Right cardiac atrium (tissue), 5 donors: ENCODE measurements around the gene MKRN3. TPM values are rescaled to one million over a fixed set of nuclear protein-coding genes. Genes with fewer than 3 reads are reported as not detected.
A peak's percentile ranks its signal among the peaks of the same experiment; 100 is the strongest.

ENCODE experiments used
- ATAC-seq, 2 donors: fragments of 200-7000 bp; cut with Tn5 transposase; one replicate each; pipeline versions ENCODE4 v1.8.0 to v1.9.1; 2020; ENCODE audit warnings: moderate library complexity in 2 of 2, mild to moderate bottlenecking in 1 of 2
- DNase-seq, 3 donors: peaks; one replicate each; pipeline ENCODE4 v3.0.0-alpha.2; 2020
- H3K27ac ChIP-seq: one replicate; pipeline ENCODE4 v1.5.1; 2013; ENCODE audit warnings: mild to moderate bottlenecking, low read length, control low read depth, moderate library complexity
- H3K27me3 ChIP-seq: one replicate; pipeline ENCODE4 v1.6.1; 2013; ENCODE audit not compliant: control insufficient read depth, insufficient read depth
- H3K4me1 ChIP-seq: one replicate; pipeline ENCODE4 v1.6.1; 2013; ENCODE audit warnings: low read length; ENCODE audit not compliant: control insufficient read depth, insufficient read depth
- H3K4me3 ChIP-seq: one replicate; pipeline ENCODE4 v1.5.1; 2013; ENCODE audit warnings: low read length, control low read depth
- H3K9me3 ChIP-seq: one replicate; pipeline ENCODE4 v1.6.1; 2013; ENCODE audit warnings: low read length; ENCODE audit not compliant: control insufficient read depth
- WGBS: extraction: QIAGEN DNeasy Blood & Tissue Kit; methylation state at CpG from one replicate; pipeline ENCODE4 v1.1.7; 2013; 5-methylcytosine and 5-hydroxymethylcytosine counted together
- intact Hi-C, 4 donors: fragments of 100-400 bp; cut with DNase I; formaldehyde crosslinking; loops; one replicate each; pipeline versions ENCODE4 v1.11.0 to v1.14.0; 2022 to 2023
- polyA plus RNA-seq: library from polyadenylated mRNA; stranded (reverse); fragments of 200-250 nt; gene quantifications from one replicate; pipeline ENCODE4 v1.2.3, GENCODE V29; 2013
- total RNA-seq, 4 donors: library from RNA; stranded (reverse); fragmentation: NEBNext Ultra II Directional; extraction: Animal tissue kit (Norgen Biotek cat#: 25700); gene quantifications; one replicate each; pipeline ENCODE4 v1.2.1, GENCODE V29; 2021
- donor health status: healthy with polysubstance abuse.
- donor health status: DM: no; HTN: yes; CAD: no.
- donor health status: DM: no; HTN: no; CAD: no.
- donor health status: DM: no; HTN: yes; CAD: no; lungs with severe emphysema.
- donor health status: DM: yes; HTN: yes; CAD: no.

MKRN3 gene
- total and polyA plus RNA-seq, 5 donors: 0.23 to 1.5 (median 0.78) TPM; not detected in 1

DNA sequence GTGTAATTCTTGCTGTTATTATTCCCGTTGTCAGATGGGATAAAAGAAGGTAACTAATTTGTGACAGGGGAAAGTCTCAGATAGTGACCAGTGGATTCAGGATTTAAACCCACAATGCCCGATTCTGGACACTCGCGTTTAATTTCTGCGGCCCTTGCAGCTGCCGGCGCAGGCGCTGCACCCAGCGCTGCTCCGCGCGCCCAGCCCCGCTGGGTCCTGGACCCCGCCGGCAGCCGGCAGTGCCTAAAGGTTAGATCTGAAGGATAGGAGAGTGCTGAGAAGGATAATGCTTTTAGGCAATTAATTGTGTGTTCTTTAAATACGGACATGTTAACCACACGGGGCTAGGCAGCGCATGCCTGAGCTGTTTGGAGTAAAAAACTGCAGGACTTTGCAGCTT lies 3.6 kb upstream of the MKRN3 start:
- 41% methylated on average over 19 of the region's 19 CpGs for WGBS
- no peak for DNase-seq
- H3K4me1 ChIP-seq: no peaks in the 10 kb centered on the region
- H3K27ac ChIP-seq: no peak overlapping the region
- no peak overlapping the region for H3K4me3 ChIP-seq
- ATAC-seq: no peak
- intact Hi-C loops: no loop called here
- no peaks in the 10 kb centered on the region for H3K9me3 ChIP-seq
- H3K27me3 ChIP-seq: peaks cover 2% of the 10 kb centered on the region

- Histone ChIP-seq H3K4me1 (no peaks in the 10 kb centered on the region), H3K4me3 (no peak overlapping the region), H3K27me3 (peaks cover 2% of the 10 kb centered on the region), H3K9me3 (no peaks in the 10 kb centered on the region), H3K27ac (no peak overlapping the region)
- WGBS: 83% methylated on average over 14 of the region's 14 CpGs
- intact Hi-C loops: no loop called here
- DNase-seq: no peak
- ATAC-seq: no peak
Measured at GRCh38 chr15:23564821-23565394, 566 bp upstream of the MKRN3 start.

- Histone ChIP-seq H3K4me1 (no peaks in the 10 kb centered on the region), H3K27ac (no peak overlapping the region), H3K9me3 (no peaks in the 10 kb centered on the region), H3K4me3 (no peak overlapping the region), H3K27me3 (peaks cover 2% of the 10 kb centered on the region)
- DNase-seq (peak in 1 of 3 donors; percentile 38), ATAC-seq (peak in 1 of 2 donors; percentile 41)
- intact Hi-C loops: no loop called here
- WGBS: 80% methylated on average over 22 of the region's 22 CpGs
Measured at GRCh38 chr15:23566071-23566554, 639 bp downstream of the MKRN3 start.

DNA sequence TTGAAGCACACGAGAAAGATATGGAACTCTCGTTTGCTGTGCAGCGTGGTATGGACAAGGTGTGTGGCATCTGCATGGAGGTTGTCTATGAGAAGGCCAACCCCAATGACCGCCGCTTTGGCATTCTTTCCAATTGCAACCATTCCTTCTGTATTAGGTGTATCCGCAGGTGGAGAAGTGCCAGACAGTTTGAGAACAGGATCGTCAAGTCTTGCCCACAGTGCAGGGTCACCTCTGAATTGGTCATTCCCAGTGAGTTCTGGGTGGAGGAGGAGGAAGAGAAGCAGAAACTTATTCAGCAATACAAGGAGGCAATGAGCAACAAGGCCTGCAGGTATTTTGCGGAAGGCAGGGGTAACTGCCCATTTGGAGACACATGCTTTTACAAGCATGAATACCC lies 1.2 kb downstream of the MKRN3 start:
- intact Hi-C loops: no loop called here
- no peak for ATAC-seq
- no peak for DNase-seq
- WGBS: 87% methylated on average over 8 of the region's 8 CpGs
- H3K4me3 ChIP-seq: no peak overlapping the region
- H3K27ac ChIP-seq: no peak overlapping the region
- peaks cover 2% of the 10 kb centered on the region for H3K27me3 ChIP-seq
- no peaks in the 10 kb centered on the region for H3K9me3 ChIP-seq
- no peaks in the 10 kb centered on the region for H3K4me1 ChIP-seq

- Histone ChIP-seq H3K27ac (no peak overlapping the region), H3K9me3 (no peaks in the 10 kb centered on the region), H3K4me3 (no peak overlapping the region), H3K27me3 (no peaks in the 10 kb centered on the region), H3K4me1 (no peaks in the 10 kb centered on the region)
- ATAC-seq (no peak), DNase-seq (no peak)
- 55% methylated on average over 1 of the region's 1 CpG for WGBS
- intact Hi-C loops: no loop called here
Measured at GRCh38 chr15:23567921-23568320, 2.4 kb downstream of the MKRN3 start.

DNA sequence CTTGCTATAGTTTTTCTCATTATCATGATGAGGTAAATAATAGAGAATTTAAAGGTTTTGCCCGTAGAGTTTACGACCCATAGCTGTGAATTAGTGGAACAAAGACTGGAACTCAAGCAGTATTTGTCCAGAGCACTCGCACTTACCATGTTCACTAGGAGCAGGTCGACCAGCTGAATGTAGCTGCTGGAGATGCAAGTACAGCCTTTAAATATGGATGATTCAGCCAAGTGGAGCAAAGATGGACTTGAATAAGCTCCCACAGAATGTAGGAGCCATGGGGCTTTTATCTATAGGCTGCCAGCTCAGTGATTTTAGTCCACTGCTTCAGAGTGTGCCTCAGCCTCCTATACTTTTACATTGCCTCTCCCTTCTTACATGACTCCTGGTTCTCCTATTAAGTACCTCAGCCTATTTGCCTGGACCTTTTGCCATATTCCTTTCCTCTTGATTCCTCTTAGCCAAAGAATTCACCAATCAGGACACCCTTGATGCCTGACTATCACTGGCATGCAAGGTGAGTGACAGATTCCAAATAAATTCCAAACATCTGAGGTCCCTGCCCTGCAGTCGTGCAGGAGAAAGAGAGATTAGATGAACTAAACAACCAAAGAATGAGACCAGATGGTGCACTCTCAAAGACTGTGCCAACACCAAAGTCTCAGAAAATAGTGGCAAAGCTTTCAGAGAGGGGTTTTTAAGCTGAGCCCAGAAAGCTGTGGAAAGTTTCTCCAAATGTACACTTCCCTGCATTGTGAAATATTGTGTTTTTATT lies 3.9 kb downstream of the MKRN3 start:
- no peaks in the 10 kb centered on the region for H3K9me3 ChIP-seq
- DNase-seq: no peak
- no peaks in the 10 kb centered on the region for H3K4me1 ChIP-seq
- ATAC-seq: no peak
- intact Hi-C loops: no loop called here
- H3K27ac ChIP-seq: no peak overlapping the region
- H3K27me3 ChIP-seq: no peaks in the 10 kb centered on the region
- WGBS: 46% methylated on average over 5 of the region's 5 CpGs
- no peak overlapping the region for H3K4me3 ChIP-seq

GRCh38 chr15:23570486-23570885 lies 5.0 kb downstream of the MKRN3 start:
- H3K27me3 ChIP-seq: no peaks in the 10 kb centered on the region
- H3K27ac ChIP-seq: no peak overlapping the region
- no peak overlapping the region for H3K4me3 ChIP-seq
- DNase-seq (no peak), ATAC-seq (no peak)
- H3K9me3 ChIP-seq: no peaks in the 10 kb centered on the region
- WGBS: 27% methylated on average over 3 of the region's 3 CpGs
- intact Hi-C loops: no loop called here
- no peaks in the 10 kb centered on the region for H3K4me1 ChIP-seq

DNA sequence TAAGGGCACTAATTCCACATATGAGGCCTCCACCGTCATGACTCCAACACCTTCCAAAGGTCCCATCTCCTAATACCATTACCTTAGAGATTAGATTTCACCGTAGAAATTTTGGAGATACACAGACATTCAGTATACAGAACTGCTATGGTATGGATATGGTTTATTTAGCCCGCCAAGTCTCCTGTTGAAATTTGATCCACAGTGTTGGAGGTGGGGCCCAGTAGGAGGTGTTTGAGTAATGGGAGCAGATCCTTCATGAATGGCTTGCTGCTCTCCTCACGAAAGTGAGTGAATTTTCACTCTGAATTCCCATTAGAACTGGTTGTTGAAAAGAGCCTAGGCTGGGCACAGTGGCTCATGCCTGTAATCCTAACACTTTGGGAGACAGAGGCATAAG lies 7.4 kb downstream of the MKRN3 start:
- Histone ChIP-seq H3K9me3 (no peaks in the 10 kb centered on the region), H3K27me3 (no peaks in the 10 kb centered on the region), H3K4me3 (no peak overlapping the region), H3K4me1 (no peaks in the 10 kb centered on the region), H3K27ac (no peak overlapping the region)
- no peak for DNase-seq
- ATAC-seq: no peak
- intact Hi-C loops: no loop called here
- 56% methylated on average over 4 of the region's 4 CpGs for WGBS

DNA sequence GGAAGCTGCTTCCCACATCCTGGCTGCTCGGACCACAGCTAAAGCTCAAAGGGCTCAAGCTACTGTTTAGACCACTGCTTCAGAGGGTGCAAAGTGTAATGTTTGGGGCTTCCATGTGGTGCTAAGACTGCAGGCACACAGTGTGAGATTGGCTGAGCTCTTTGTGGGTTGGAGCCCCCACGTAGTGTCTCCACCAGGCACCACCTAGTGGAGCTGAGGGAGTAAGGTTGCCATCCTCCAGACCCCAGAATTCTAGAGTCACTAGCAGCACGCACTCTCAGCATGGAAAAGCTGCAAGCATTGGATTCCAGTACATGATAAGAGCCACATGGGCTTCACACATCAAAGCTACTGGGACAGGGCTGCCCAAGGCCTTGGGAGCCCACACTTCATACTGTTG lies 9.3 kb downstream of the MKRN3 start:
- ATAC-seq (no peak), DNase-seq (no peak)
- intact Hi-C loops: no loop called here
- Histone ChIP-seq H3K4me1 (no peaks in the 10 kb centered on the region), H3K27ac (no peak overlapping the region), H3K4me3 (no peak overlapping the region), H3K27me3 (no peaks in the 10 kb centered on the region), H3K9me3 (no peaks in the 10 kb centered on the region)
- 35% methylated on average over 3 of the region's 3 CpGs for WGBS

DNA sequence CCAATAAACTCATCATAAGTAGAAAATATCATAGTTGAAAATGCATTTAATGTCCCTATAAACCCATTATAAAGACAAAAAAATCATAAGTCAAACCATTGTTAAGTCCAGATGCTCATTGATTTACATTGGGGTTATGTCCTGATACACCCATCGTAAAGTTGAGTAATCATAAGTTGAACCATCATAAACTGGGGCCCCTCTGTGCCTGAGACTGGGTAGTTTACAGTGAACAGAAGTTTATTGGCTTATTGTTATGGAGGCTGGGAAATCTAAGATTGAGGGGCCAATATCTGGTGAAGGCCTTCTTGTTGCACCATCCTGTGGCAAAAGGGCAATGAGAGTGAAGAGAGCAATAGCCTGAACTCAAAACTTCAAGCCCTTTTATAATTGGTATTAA lies 10.6 kb downstream of the MKRN3 start:
- H3K27ac ChIP-seq: no peak overlapping the region
- DNase-seq: no peak
- H3K9me3 ChIP-seq: no peaks in the 10 kb centered on the region
- H3K27me3 ChIP-seq: no peaks in the 10 kb centered on the region
- no peak overlapping the region for H3K4me3 ChIP-seq
- WGBS: 62% methylated on average over 1 of the region's 1 CpG
- no peaks in the 10 kb centered on the region for H3K4me1 ChIP-seq
- intact Hi-C loops: no loop called here
- no peak for ATAC-seq

DNA sequence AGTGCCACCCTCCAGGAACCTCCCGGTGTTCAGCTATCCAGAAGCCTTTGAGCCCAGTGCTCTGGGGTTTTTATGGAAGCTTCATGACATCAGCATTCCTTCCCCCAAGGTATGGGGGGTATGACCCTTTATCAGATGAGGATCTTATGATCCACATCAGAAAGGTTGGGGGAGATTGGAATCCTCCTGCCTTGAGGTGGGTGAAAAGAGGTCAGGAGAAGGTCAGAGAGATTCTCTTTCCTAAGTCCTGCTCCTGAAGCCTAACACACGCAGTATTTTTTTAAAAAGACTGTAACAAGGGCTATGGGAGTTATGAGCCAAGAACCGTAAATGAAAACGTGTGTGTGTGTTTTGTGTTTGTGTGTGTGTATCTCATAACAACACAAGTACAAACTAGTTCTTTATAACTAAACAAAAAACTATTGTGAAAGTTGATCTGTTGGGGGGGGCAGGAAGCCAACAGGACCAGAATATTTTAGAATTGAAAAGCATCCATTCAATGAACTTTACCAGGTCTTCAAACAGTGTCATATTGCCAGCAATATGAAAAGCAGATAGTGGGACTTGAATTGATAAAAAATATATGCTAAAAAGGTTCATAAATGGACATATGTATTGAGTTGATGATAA lies 13.2 kb downstream of the MKRN3 start:
- no peak for DNase-seq
- H3K9me3 ChIP-seq: no peaks in the 10 kb centered on the region
- no peaks in the 10 kb centered on the region for H3K4me1 ChIP-seq
- ATAC-seq: no peak
- no peak overlapping the region for H3K27ac ChIP-seq
- intact Hi-C loops: no loop called here
- no peaks in the 10 kb centered on the region for H3K27me3 ChIP-seq
- WGBS: 63% methylated on average over 4 of the region's 4 CpGs
- H3K4me3 ChIP-seq: no peak overlapping the region
